NCI-H1694 treated with DMSO at 0.1 percent for 48 hours (cell line): ENCODE results near the gene ATP6V0A4.
"Not testable (repeated sequence)": the region's sequence is repeated elsewhere in the genome, so short reads cannot be mapped to it uniquely, and the experiment has no call there.

Experiments
- DNase-seq: peaks from one replicate; lab custom pipeline; 2025; lab: John Stamatoyannopoulos, UW

The ATP6V0A4 gene

DNA sequence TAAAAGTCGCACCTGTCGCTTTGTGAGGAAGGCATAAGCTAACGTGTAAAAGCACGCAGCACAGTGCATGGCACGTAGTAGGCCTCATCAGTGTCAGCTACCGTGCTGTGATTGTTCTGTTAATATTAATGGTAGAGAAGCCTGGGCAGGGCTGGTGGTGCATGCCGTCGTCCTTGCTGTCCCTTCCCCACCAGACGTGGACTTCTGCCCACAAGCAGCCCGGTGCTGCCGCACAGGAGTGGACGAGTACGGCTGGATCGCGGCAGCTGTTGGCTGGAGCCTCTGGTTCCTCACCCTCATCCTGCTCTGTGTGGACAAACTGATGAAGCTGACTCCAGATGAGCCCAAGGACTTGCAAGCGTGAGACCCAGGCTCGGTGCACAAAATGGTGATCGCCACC lies 4.7 kb upstream of the ATP6V0A4 start:
- no peak for DNase-seq

DNA sequence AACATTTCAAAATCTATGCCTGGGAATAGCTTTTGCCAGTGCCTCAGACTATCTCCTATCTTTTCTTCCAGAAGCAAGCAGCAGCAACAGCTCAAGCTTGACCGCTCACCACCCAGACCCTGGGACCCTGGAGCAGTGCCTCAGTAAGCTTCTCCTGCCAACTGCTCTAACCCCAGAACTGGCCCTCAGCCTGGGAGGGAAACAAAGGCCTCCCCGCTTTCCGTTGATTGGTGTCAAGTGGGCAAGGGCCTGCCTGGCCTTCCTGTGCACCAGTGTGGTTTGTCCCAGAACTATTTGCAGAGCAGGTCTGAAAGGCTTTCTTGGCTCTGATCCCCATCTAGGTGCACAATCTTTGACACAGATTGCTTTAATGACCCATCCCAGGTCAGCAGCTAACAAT lies 3.3 kb upstream of the ATP6V0A4 start:
- DNase-seq, result no peak

DNA sequence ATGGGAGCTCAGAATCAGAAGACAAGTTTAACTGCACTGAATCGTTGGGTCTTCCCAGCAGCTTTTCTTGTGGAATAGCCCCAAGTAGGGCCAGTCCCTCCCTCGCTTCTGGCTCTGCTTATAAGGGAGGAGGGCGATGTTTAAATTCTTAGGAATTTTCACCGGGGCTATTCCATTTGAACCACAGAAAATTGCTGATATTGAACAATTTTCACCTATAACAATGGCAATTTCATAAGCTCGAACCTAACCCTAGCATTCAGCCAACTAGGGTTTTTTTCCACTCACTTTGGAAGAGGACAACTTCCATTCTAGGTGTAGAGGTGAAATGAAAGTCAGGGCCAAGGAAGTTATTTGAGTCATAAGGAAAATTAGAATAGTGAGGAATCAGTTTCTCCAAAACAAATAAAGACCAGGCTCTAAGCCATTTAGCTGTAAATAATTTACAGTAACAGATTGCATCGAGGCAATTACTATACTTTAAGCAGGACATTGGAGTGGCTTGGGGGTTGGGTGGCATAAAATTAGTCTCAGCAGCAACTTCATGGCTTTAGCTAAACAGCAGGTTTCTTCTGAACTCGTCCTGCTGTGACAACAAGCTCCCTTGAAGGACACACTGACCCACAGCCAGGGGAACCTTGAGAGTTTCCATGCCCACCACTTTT lies 1.5 kb upstream of the ATP6V0A4 start:
- no peak for DNase-seq

DNA sequence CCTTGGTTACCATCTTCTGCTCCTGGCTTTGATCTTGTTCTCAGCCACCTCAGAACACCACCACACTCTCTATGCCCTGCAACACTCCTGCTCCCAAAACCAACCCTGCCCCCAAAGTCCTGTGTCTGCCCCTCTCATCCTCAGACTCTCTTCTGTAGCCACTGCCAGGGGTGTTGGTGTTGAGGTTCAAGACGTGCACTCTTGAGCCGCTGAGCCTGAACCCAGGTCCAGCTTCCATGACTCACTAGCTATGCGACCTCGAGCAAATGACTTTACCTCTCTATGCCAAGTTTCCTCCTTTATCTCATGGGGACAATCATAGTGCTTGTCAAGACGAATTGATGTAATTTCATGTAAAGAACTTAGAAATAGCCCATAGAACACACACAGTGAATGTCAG lies 840 bp upstream of the ATP6V0A4 start:
- no peak for DNase-seq

DNA sequence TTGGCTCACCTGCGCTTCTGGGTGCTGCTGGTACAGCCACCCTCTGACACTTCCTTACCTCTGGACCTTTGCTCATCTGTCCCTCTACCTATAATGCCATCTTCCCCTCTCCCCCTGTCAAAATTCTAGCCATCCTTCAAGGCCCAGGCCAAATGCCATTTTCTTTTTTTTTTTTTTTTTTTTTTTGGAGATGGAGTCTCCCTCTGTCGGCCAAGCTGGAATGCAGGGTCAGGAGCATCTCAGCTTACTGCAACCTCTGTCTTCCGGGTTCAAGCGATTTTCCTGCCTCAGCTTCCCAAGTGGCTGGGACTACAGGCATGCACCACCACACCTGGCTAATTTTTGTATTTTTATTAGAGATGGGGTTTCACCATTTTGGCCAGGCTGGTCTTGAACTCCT lies 950 bp downstream of the ATP6V0A4 start:
- DNase-seq, result not testable (repeated sequence)

DNA sequence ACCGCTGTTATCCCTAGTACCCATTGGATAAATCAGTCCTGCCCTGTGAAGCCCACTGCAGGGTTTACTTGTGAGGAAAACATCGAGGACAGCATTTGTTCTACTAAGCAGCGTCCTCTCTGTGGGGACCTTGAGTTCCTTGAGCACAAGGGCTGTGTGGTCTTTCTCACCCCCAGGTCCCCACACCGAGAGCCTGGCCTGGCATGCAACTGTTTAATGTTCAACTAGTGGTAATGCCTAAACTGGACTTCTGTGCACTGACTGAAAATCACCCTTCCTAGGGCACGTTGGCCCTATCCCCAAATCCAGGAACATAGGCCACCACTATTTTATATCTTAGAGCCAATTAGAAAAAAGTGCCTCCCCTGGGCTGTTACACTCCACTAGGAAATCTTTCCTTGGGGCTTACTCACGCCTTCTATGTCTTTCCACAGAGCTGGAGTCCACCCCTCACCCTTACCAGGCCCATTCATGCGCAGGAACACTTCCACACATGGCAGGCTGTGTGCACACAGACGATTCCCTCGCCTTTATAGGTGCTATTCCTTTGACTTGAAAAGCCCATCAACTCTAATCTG lies 1.9 kb downstream of the ATP6V0A4 start:
- DNase-seq, result no peak

DNA sequence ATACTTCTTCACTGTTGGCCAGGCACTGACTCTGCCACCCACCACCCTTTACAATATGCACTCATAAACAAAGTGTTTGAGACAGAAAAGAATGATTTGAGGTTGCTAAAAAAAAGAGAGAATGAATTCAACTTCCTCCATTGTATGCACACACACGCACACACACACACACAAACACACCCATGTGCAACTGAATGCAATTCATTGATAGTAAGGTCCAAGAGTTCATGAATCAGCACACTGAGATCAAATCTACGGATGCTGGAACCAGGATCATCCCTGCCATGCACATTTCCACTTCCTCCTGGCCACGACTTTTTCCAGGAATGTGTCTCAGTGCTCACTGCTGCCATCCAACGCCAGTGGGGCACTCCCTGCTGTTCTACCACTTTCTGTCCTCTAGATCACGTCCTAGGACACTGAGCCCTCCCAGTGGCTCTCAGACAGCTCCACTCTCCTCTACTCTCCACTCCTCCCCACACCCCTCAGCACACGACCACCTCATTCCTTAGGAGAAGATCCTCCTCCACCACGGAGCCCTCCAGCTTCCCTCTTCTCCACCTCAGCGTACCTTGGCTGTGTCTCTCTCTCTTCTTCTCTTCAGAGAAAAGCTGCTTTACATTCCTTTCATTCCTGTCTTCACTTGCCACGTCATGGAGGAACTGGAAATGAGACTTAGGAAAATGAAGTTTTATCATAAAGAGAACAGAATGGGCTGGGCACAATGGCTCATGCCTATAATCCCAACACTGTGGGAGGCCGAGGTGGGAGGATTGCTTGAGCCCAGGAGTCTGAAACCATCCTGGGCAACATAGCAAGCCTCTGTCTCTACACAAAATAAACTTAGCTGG lies 12.2 kb downstream of the ATP6V0A4 start:
- DNase-seq, result no peak

DNA sequence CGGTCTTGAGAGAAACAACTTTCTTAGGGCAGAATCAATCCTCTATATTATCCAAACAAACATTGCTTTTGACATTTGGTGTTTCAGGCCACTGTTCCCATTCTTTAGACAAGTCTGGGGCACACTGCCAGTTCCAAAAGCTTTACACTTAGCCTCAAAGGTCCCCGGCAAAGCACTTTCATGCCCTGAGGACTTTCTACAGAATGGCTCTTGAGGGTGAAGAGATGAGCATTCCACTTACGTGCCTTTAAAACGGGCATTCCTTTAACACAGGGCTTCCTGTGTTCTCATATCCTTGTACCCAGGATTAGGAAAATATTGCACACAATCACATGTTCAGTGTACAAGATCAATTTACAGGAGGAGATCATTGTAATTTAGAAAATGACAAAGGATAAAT lies 13.3 kb downstream of the ATP6V0A4 start:
- no peak for DNase-seq

DNA sequence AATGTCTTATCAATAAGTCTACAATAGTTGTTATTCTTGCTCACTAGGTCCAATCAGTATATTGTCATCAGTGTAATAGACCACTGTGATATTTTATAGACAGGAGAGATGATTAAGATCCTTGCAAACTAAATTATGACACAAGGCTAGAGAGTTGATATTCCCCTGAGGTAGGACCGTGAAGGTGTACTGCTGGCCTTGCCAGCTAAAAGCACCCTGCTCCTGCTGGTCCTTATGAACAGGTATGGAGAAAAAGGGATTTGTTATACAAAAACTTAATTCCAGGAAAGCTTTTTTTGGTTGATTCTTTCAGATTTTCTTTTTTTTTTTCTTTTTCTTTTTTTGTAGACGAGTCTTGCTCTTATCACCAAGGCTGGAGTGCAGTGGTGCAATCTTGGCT lies 17.0 kb downstream of the ATP6V0A4 start:
- no peak for DNase-seq

DNA sequence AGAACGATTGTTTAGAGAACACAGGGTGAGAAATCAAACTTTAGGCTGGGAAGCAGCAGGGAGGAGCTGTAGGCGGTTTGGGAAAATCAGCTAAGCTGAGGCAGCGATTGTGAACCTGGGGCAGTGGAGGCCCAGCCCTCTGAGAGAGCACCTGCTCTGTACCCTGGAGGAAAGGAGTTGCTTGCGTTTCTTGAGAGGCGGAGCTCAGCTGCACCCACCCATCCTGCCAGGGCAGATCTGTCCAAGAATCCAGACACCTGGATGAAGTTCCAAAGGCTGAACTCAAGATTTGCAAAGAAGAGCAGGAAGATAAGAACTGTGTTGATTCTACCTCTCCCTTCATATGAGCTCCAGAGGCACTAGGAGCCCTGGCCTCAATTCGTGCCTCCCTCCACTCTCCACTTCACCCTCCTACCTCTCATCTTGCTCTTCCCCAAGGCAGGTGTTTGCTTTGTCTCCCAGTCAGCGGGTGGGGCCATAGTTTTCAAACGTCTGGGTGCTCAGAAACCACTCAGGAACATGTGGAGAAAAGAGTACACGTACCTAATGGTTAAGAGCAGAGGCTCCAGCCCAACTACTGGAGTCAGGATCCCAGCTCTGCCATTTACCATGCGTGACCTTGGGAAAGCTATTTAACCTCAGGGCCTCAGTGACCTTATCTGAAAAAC lies 21.7 kb downstream of the ATP6V0A4 start:
- no peak for DNase-seq

DNA sequence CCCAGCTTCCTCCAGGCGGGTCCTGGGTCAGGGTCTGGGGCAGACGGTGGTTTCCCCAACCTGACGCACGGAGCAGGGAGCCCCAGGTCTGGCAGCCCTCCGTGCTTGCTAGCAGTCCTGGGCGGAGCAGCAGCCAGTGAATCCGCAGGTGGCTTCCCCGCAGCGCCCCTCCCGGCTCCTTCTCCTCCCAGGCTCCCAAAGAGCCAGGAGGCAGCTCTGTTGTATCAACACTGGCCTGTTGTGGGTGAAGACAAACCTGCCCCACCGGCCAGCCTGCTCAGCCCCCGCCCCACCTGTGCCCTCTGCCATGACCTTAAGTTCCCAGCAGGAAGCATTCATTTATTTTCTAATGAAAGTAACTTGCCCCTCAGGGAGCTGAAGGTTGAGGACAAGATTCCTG lies 24.2 kb downstream of the ATP6V0A4 start:
- no peak for DNase-seq

DNA sequence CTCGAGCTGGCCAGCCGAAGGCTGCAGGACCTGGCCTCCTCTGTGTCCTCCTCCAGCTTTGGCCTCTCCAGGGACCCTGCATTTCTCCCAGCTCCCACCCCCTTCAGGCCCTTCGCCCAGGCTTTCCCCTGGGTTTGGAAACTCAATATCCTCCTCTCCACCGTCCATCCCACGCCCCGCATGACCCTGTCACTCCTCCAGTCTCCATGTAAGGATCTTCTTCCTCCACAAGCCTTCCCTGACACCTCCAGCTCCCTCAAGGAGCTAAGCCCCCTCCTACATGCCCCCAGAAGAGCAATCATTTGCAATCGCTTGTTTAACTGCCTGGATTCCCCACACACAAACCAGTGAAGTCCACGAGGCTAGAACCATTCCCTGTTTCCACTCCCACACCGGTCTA lies 24.8 kb downstream of the ATP6V0A4 start:
- DNase-seq, result no peak

DNA sequence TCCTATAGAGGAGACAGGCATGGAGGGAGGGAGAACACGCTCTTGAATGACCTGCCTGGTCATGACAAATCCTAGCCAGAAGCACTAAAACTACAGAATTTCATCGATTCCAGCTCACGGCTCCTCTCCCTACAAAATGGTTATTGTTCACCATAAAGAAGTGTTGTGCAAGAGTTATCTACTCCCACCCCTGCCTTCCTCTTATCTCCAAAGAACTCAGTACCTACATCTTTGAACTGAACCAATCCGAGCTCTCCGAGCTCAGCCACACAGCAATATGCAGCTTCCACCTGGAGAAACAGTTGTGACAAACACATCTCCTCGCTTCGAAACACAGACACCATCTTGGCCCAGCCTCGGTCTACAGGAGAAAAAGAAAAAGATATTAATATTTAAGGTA lies 27.1 kb downstream of the ATP6V0A4 start:
- DNase-seq, result no peak

DNA sequence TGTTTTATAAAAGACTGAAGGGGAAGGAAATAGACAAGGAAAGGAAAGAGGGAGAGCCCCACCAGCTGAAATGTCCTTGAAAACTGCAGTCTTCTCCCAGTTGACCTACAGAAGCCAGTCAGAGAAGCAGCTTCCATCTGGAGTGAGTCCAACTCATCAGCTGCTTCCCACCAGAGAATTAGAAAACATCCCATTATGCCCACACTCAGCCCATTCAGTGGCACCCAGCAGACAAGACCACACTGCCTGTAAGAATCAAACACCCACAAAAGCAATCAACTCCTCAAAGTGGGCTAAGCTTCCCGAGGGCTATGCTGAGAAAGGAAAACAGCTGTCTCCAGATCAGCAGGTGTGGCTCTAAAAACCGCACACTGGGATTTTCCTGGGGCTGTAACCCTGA lies 29.8 kb downstream of the ATP6V0A4 start:
- DNase-seq, result no peak

DNA sequence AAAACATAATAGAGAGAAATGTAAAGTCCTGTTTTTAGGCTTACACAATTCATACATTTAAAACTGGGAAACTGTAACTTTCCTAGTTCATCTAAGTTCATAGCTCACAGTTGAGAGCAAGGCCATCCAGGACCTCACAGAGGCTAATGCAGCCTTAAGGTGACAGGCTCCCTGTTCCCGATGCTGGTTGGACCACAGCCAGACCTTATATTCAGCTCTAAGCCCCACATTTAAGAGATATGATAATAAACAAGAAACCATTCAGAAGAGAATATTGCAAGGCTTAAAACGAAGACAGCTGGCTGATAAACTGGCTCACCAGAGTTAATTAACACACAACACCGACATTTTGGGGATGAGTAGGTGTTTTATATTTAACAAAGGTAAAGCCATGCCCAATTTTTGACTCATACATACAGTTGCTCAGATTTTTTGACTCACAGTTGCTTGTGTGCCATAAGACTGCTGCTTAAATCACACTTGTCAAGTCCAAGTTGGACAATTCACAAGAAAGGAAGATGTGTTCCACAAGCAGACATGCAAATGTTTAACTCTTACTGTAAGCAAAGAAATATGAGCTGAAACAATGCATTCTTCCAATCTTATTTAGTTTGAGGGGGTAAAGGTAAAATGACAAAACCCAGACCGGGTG lies 41.3 kb downstream of the ATP6V0A4 start:
- DNase-seq, result no peak

DNA sequence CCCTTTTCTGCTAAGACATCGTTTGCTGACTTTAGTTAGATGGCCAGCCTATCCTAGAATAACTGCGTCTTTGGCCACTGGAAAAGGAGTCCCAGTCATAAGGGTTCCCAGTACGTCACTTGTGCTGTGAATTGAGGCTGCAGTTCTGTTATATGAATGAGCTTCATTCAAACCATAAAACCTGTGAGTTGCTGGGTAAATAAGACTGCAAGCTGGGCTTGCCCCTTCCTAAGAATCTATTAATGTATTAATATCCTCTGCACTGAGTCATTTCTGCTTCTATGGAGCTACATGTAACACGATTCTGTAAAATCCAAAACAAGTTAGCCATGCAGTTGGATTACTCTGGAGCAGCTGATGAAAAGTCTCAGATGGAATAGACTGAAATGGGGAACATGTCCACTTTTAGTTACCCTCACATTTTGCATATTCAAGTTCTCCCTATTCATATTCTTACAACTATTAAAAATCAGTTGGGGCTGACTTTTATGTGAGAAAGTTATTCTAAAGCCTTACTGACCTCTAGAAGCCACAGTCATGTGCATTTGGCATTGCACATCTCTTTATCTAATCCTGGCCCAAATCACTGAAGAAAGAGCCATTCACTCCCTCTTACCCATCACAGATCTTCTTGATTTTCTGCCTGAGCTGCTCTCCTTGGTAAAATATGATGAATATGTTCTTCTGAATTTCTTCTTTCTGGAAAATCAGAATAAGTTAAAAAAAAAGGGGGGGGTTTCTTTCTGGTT lies 42.0 kb downstream of the ATP6V0A4 start:
- no peak for DNase-seq

DNA sequence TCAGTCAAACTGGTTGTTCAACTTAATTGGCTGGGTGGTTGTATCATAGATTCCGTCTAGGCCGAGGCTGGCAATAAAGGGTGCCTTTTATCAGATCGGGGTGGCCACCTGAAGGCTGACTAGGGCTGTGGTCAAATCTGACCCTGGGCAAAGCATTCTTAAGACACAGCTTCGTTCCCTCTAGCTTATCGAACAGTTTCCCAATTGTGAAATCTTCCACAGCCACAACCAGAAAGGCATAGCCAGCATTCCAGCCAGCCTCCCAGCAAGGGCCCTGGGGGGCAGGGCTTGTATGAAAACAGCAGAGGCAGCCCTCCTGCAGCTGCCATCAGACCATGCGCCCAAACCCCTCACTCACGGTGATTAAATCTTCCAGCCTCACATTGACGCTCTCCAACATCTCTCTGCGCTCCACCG lies 42.7 kb downstream of the ATP6V0A4 start:
- DNase-seq, result no peak

DNA sequence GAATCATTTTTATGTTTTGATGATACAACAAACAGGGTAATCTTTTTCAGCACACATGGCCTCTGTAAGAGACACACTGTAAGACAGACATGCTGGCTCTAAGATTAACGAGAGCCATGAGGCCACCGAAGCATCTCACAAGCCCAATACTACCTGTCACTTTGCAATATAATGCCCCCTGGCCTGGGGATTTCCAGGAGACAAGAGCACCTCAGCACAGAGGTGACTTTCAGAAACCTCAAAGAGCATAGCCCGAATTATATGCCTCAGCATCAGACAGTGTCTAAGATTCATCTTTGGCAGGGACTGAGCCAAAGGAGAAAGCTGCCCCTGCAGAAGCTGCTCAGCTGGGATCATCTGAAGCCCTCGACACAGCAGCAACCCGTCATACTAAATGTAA lies 44.4 kb downstream of the ATP6V0A4 start:
- no peak for DNase-seq

DNA sequence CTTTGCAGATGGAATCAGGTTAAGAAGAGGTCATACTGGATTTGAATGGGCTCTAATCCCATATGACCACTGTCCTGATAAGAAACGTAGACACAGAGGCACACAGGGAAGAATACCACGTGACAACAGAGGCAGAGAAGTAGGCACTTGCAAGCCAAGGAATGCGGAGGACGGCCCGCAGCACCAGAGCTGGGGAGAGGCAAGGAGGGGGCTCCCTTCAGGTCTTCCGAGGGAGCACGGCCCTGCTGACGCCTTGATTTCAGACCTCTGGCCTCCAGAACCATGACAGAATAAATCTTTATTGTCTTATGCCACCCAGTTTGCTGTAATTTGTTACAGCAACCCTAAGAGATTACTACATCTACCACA lies 44.9 kb downstream of the ATP6V0A4 start:
- DNase-seq, result no peak

DNA sequence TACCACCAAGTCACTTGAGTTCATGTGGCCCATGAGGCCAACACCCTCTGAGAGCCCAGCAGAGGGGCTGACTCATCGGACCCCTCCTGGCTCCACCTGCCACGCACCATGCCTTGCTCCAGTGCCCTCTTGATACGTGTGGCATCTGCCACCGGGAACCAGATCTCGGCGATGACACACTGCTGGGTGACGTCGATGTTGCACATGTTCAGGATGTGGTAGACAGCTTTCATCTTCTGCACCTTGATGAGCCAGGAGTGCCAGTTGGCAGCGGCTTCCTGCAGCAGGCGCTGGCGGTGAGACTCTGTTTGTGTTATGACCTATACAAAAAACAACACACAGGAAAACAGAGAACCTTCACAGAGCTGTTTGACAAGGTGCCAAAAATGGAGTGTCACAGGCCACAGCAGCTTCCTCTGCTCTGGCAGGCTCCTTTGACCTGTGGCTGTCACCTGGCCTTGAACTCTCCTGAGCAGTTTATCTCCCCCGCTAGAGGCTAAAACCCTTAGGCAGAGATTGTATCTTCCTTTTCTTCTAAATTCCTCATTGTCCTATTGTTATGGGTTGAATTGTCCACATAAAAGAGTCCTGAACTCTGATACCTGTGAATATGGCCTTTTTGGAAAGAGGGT lies 45.4 kb downstream of the ATP6V0A4 start:
- DNase-seq, result peak; percentile 34

DNA sequence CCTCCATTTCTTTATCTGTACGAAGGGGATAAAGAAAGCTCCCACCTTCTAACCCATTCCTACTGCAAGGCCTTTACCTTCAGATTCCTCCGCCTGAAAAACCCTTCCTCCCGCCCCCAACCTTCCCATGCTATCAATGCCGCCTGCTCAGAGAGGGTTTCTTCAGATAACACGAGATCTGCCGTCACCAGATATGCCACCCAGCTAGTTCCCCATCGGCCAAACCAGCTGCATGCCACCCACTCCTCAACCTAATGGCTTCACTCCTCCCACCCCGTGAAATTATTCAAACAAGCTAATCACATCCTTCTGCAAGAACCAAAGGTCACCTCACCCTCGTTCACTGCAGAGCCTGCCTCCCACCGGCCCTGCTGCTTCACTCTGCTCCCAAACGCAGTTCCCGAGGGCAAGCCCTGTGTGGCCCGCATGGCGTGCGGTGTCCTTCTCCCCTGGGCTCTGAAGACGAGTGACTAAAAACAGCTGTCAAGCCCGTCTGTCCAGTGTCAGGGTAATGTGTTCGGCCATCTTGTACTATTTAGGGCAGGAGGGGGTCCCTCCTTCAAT lies 47.0 kb downstream of the ATP6V0A4 start:
- no peak for DNase-seq
